ENCODE measurements around the gene LMO1. TPM values are rescaled to one million over a fixed set of nuclear protein-coding genes. Genes with fewer than 3 reads are reported as not detected.

LMO1 gene
- total and polyA plus RNA-seq, 2 experiments from 2014 or later, result 0.33 TPM; not detected in 1

- no peak for DNase-seq (ENCODE audit: low spot score)
- H3K36me3 ChIP-seq (replicated peaks; ENCODE audit: insufficient read depth, low read depth), result no peaks in the 10 kb centered on the region
- no peaks in the 10 kb centered on the region for H3K9me3 ChIP-seq (ENCODE audit: low read depth)
- no peak for TF ChIP-seq EZH2phosphoT487 (IDR thresholded peaks at IDR 0.05; ENCODE audit: low read depth, severe bottlenecking, unreplicated experiment)
- H3K27me3 ChIP-seq, result peaks cover 7% of the 10 kb centered on the region
- no peaks in the 10 kb centered on the region for H3K79me2 ChIP-seq
- H3K4me1 ChIP-seq (ENCODE audit: insufficient read depth), result peaks cover 11% of the 10 kb centered on the region
- H2AFZ ChIP-seq, result no peak overlapping the region
- 96% methylated on average over 3 of the region's 3 CpGs for WGBS (ENCODE audit: low lambda C conversion rate, missing lambda C conversion rate)
- H3K9me2 ChIP-seq (replicated peaks; ENCODE audit: insufficient read depth), result no peaks in the 10 kb centered on the region
- H3K4me2 ChIP-seq, result no peak overlapping the region
- no peak overlapping the region for H3K4me3 ChIP-seq
- H3K27ac ChIP-seq, result no peak overlapping the region
- no peaks in the 10 kb centered on the region for H4K20me1 ChIP-seq (ENCODE audit: insufficient read depth, poor library complexity, severe bottlenecking)
These were observed 21.6 kb upstream of the LMO1 start for GRCh38 chr11:8285228-8285627.

- Histone ChIP-seq H4K20me1 (ENCODE audit: insufficient read depth, poor library complexity, severe bottlenecking) (no peaks in the 10 kb centered on the region), H3K79me2 (no peaks in the 10 kb centered on the region), H3K27ac (no peak overlapping the region), H3K9me2 (replicated peaks; ENCODE audit: insufficient read depth) (no peaks in the 10 kb centered on the region), H3K9me3 (ENCODE audit: low read depth) (no peaks in the 10 kb centered on the region), H2AFZ (peak overlapping the region; percentile 78), H3K4me2 (peak overlapping the region; percentile 88), H3K27me3 (peaks cover 7% of the 10 kb centered on the region), H3K36me3 (replicated peaks; ENCODE audit: insufficient read depth, low read depth) (no peaks in the 10 kb centered on the region), H3K4me3 (no peak overlapping the region), H3K4me1 (ENCODE audit: insufficient read depth) (peaks cover 11% of the 10 kb centered on the region)
- no peak for TF ChIP-seq EZH2 (IDR thresholded peaks at IDR 0.05; ENCODE audit: borderline replicate concordance)
- no peak for TF ChIP-seq EZH2phosphoT487 (IDR thresholded peaks at IDR 0.05; ENCODE audit: low read depth, severe bottlenecking, unreplicated experiment)
- no peak for TF ChIP-seq CTCF (IDR thresholded peaks at IDR 0.05; ENCODE audit: poor library complexity)
- WGBS (ENCODE audit: low lambda C conversion rate, missing lambda C conversion rate), result 25% methylated on average over 12 of the region's 32 CpGs
- DNase-seq (ENCODE audit: low spot score), result peak; percentile 36
These were observed 20.0 kb upstream of the LMO1 start for GRCh38 chr11:8283465-8284230.

- Histone ChIP-seq H4K20me1 (ENCODE audit: insufficient read depth, poor library complexity, severe bottlenecking) (no peaks in the 10 kb centered on the region), H3K4me1 (ENCODE audit: insufficient read depth) (peaks cover 11% of the 10 kb centered on the region), H3K79me2 (no peaks in the 10 kb centered on the region), H3K4me3 (no peak overlapping the region), H3K4me2 (peak overlapping the region; percentile 88), H3K27me3 (peaks cover 7% of the 10 kb centered on the region), H2AFZ (peak overlapping the region; percentile 78), H3K27ac (no peak overlapping the region), H3K9me2 (replicated peaks; ENCODE audit: insufficient read depth) (no peaks in the 10 kb centered on the region), H3K9me3 (ENCODE audit: low read depth) (no peaks in the 10 kb centered on the region), H3K36me3 (replicated peaks; ENCODE audit: insufficient read depth, low read depth) (no peaks in the 10 kb centered on the region)
- WGBS (ENCODE audit: low lambda C conversion rate, missing lambda C conversion rate), result 14% methylated on average over 8 of the region's 8 CpGs
- TF ChIP-seq EZH2 (IDR thresholded peaks at IDR 0.05; ENCODE audit: borderline replicate concordance), result no peak
- TF ChIP-seq CTCF (IDR thresholded peaks at IDR 0.05; ENCODE audit: poor library complexity), result no peak
- TF ChIP-seq EZH2phosphoT487 (IDR thresholded peaks at IDR 0.05; ENCODE audit: low read depth, severe bottlenecking, unreplicated experiment), result no peak
- DNase-seq (ENCODE audit: low spot score), result no peak
These were observed 19.4 kb upstream of the LMO1 start for GRCh38 chr11:8283100-8283464.

GRCh38 chr11:8282631-8283030 lies 19.0 kb upstream of the LMO1 start:
- Histone ChIP-seq H3K36me3 (replicated peaks; ENCODE audit: insufficient read depth, low read depth) (no peaks in the 10 kb centered on the region), H2AFZ (no peak overlapping the region), H3K79me2 (no peaks in the 10 kb centered on the region), H3K4me2 (peak overlapping the region; percentile 88), H3K9me2 (replicated peaks; ENCODE audit: insufficient read depth) (no peaks in the 10 kb centered on the region), H3K4me1 (ENCODE audit: insufficient read depth) (peaks cover 11% of the 10 kb centered on the region), H3K4me3 (no peak overlapping the region), H4K20me1 (ENCODE audit: insufficient read depth, poor library complexity, severe bottlenecking) (no peaks in the 10 kb centered on the region), H3K9me3 (ENCODE audit: low read depth) (no peaks in the 10 kb centered on the region), H3K27ac (no peak overlapping the region), H3K27me3 (peaks cover 7% of the 10 kb centered on the region)
- TF ChIP-seq EZH2phosphoT487 (IDR thresholded peaks at IDR 0.05; ENCODE audit: low read depth, severe bottlenecking, unreplicated experiment) (no peak), EZH2 (IDR thresholded peaks at IDR 0.05; ENCODE audit: borderline replicate concordance) (no peak), CTCF (IDR thresholded peaks at IDR 0.05; ENCODE audit: poor library complexity) (no peak)
- WGBS (ENCODE audit: low lambda C conversion rate, missing lambda C conversion rate), result 15% methylated on average over 10 of the region's 10 CpGs
- no peak for DNase-seq (ENCODE audit: low spot score)
